Measurements from ENCODE around the gene CRYBB1.
"Not testable (repeated sequence)": the region's sequence is repeated elsewhere in the genome, so short reads cannot be mapped to it uniquely, and the experiment has no call there.

The CRYBB1 gene

DNA sequence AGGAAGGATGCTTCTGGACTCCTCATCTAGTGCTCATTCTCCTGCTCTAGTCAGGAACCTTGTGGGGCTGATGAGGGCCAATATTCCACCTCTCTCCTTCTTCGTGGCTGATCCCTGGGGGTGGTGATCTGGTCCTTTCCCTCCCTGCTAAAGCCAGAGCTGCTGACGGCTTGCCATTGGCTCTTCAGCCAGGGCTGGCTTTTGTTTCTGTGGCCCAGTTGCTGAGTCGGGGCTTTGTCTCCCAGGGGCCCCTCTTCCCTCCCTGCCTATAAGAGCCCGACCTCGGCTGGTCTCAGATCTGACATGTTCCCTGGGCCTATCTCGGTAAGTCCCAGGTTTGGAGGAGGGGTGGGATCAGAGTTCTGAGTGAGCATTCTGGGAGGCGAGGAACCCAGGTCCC lies 3.8 kb upstream of the CRYBB1 start, which contains the start of gene CRYBA4:
CRYBA4 (plus strand) TSS at position 301 of the 400 bp plus-strand sequence. CDS start 634 bp downstream, outside the sequence.
- no peak for TF ChIP-seq TAF1 (IDR thresholded peaks at IDR 0.05; ENCODE audit: low read depth, low read length)
- TF ChIP-seq POU2F2 (IDR thresholded peaks at IDR 0.05; ENCODE audit: low read depth, low read length): no peak
- TF ChIP-seq POLR2A (IDR thresholded peaks at IDR 0.05; ENCODE audit: low read depth, low read length): no peak
- TF ChIP-seq POLR2AphosphoS5 (IDR thresholded peaks at IDR 0.05; ENCODE audit: low read depth, low read length): no peak
- TF ChIP-seq SPI1 (IDR thresholded peaks at IDR 0.05; ENCODE audit: low read depth, low read length): no peak
- no peak for TF ChIP-seq PAX5 (IDR thresholded peaks at IDR 0.05; ENCODE audit: insufficient read depth, low read length, severe bottlenecking)
- FAIRE-seq (no peak), DNase-seq (ENCODE audit: insufficient read length, low spot score) (no peak)

DNA sequence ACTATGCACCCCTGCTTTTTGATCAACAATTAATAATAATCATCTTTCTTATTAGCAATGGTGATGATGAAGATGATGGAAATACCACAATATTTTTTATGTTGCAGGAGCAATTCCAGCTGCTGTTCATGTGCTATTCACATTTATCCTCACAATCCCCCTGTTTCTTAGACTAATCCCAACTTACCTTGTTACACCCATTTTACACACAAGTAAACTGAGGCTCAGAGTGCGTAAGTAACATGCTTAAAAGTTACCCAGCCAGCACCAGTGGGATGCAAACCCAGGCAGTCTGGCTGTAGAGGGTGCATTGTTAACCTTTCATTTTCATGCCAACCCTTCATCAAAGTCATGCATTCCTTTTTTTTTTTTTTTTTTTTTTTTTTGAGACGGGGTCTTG lies 2.4 kb upstream of the CRYBB1 start:
- DNase-seq (ENCODE audit: insufficient read length, low spot score) (no peak), FAIRE-seq (no peak)
- TF ChIP-seq SPI1 (IDR thresholded peaks at IDR 0.05; ENCODE audit: low read depth, low read length) (no peak), TAF1 (IDR thresholded peaks at IDR 0.05; ENCODE audit: low read depth, low read length) (no peak), PAX5 (IDR thresholded peaks at IDR 0.05; ENCODE audit: insufficient read depth, low read length, severe bottlenecking) (no peak), POU2F2 (IDR thresholded peaks at IDR 0.05; ENCODE audit: low read depth, low read length) (no peak), POLR2AphosphoS5 (IDR thresholded peaks at IDR 0.05; ENCODE audit: low read depth, low read length) (no peak), POLR2A (IDR thresholded peaks at IDR 0.05; ENCODE audit: low read depth, low read length) (no peak)

DNA sequence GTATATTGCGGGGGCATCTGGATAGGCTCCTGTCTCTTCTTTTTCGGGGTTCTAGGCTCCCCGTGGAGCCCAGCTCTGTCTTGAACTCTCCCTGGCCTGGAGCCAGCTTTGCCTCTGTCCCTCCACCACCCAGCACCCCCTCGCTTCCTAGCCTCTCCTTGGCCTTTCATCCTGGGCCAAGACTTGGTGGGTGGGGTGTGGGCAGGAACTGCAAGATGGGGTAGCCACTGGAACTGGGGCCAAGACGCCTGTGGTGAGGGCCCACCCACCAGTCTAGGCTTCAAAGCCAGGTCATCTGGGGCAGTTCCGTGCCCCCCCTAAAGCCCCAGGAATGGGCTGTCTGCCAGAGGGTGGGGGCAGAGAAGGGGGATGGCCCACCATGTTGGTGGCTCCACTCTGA lies 1.7 kb upstream of the CRYBB1 start:
- TF ChIP-seq PAX5 (IDR thresholded peaks at IDR 0.05; ENCODE audit: insufficient read depth, low read length, severe bottlenecking) (no peak), POLR2AphosphoS5 (IDR thresholded peaks at IDR 0.05; ENCODE audit: low read depth, low read length) (no peak), POLR2A (IDR thresholded peaks at IDR 0.05; ENCODE audit: low read depth, low read length) (no peak), POU2F2 (IDR thresholded peaks at IDR 0.05; ENCODE audit: low read depth, low read length) (no peak), TAF1 (IDR thresholded peaks at IDR 0.05; ENCODE audit: low read depth, low read length) (no peak), SPI1 (IDR thresholded peaks at IDR 0.05; ENCODE audit: low read depth, low read length) (no peak)

DNA sequence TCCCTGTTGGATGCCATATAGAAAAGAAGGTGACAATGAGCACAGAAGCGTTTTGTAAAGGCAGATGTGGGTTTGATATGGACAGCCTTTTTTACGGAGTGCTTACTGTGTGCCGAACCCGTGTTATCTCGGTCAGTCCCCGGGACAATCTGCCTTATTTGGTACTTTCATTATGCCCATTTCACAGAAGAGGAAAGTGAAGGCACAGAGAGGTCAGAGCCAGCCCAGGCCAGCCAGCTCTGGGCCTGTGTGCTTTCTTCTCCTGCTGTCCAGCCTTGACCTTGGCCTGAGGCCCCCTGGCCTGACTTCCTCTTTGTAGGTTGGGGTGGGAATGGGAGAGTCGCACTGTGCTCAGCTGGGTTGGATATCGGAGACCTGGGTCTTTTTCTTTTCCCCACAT lies 628 bp upstream of the CRYBB1 start:
- FAIRE-seq: peak; percentile 51
- no peak for DNase-seq (ENCODE audit: insufficient read length, low spot score)
- TF ChIP-seq POLR2AphosphoS5 (IDR thresholded peaks at IDR 0.05; ENCODE audit: low read depth, low read length) (no peak), TAF1 (IDR thresholded peaks at IDR 0.05; ENCODE audit: low read depth, low read length) (no peak), POU2F2 (IDR thresholded peaks at IDR 0.05; ENCODE audit: low read depth, low read length) (no peak), SPI1 (IDR thresholded peaks at IDR 0.05; ENCODE audit: low read depth, low read length) (no peak), POLR2A (IDR thresholded peaks at IDR 0.05; ENCODE audit: low read depth, low read length) (no peak), PAX5 (IDR thresholded peaks at IDR 0.05; ENCODE audit: insufficient read depth, low read length, severe bottlenecking) (no peak)

More for the DNA sequence above, 1.7 kb upstream of the CRYBB1 start:
- DNase-seq (ENCODE audit: insufficient read length, low spot score) (no peak), FAIRE-seq (no peak)

DNA sequence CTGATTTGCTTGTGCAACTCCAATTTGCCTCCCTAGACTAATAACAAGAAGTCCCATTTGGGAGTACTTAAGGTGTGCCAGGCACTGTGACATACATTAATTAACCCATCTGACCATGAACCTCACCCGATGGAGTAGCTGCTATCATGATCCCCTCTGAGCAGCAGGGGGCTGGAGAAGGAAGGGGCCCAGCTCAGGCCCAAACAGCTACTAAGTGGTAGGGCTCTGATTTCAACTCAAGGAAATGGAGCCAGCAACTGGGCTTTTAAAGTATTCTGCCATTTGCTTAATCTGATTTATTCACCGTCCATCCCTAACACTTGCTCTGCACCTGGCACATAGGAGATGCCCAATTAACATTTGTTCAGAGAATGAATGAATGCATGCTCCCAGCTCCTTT lies 1.2 kb downstream of the CRYBB1 start:
- TF ChIP-seq TAF1 (IDR thresholded peaks at IDR 0.05; ENCODE audit: low read depth, low read length) (no peak), SPI1 (IDR thresholded peaks at IDR 0.05; ENCODE audit: low read depth, low read length) (no peak), PAX5 (IDR thresholded peaks at IDR 0.05; ENCODE audit: insufficient read depth, low read length, severe bottlenecking) (no peak), POU2F2 (IDR thresholded peaks at IDR 0.05; ENCODE audit: low read depth, low read length) (no peak), POLR2A (IDR thresholded peaks at IDR 0.05; ENCODE audit: low read depth, low read length) (no peak), POLR2AphosphoS5 (IDR thresholded peaks at IDR 0.05; ENCODE audit: low read depth, low read length) (no peak)
- no peak for DNase-seq (ENCODE audit: insufficient read length, low spot score)
- no peak for FAIRE-seq

DNA sequence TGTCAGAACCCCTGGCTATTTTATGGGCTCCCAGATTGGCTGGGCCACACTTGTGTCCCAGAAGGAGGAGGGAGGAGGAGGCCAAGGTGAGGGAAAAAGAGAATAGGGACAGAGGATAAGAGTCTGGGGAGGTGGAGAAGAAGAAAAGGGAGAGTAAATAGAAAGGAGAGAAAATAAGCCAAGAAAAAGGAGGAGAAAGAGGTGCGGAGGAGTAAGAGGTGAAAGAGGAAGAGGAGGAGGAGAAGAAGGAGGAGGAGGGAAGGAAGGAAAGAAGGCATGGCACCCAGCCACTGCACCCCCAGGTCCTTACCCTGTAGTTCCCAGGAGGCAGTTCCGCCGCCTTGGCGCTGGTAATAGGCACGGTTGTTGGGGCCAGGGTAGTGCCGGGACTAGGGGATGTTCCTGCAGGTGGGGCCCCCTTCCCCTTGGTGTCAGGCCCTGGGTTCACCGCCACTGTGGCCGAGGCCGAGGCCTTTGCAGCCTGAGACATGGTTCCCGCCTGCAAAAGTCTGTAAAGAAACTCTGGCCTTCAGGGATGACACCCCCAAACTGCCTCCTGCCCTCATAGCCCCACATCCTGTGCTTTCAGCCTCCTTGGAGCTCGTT lies 1.9 kb downstream of the CRYBB1 start:
- FAIRE-seq: no peak
- DNase-seq (ENCODE audit: insufficient read length, low spot score): no peak

DNA sequence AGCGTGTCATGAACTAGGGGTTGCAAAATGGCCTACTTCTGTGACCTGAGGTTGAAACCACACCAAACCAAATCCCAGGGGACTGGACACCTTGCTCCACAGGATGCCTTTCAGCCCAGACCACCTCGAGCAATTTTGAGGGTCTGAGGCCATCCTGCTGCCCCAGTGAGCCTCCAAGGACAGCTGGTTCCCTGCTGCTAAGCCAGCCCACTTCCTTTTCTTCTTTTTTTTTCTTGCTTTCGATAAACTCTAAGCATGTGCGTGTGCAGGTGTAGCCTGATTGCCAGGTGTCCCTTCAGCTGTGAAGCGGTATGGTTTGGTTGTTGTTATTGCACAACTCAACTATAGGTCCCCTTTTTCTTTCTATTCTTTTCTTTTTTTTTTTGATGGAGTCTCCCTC lies 2.7 kb downstream of the CRYBB1 start:
- TF ChIP-seq SPI1 (IDR thresholded peaks at IDR 0.05; ENCODE audit: low read depth, low read length) (peak; percentile 75), POU2F2 (IDR thresholded peaks at IDR 0.05; ENCODE audit: low read depth, low read length) (no peak), TAF1 (IDR thresholded peaks at IDR 0.05; ENCODE audit: low read depth, low read length) (no peak)
- FAIRE-seq (peak; percentile 79), DNase-seq (ENCODE audit: insufficient read length, low spot score) (peak; percentile 39)

More for the DNA sequence above, 1.9 kb downstream of the CRYBB1 start:
- TF ChIP-seq POU2F2 (IDR thresholded peaks at IDR 0.05; ENCODE audit: low read depth, low read length) (no peak), SPI1 (IDR thresholded peaks at IDR 0.05; ENCODE audit: low read depth, low read length) (no peak), POLR2A (IDR thresholded peaks at IDR 0.05; ENCODE audit: low read depth, low read length) (no peak), POLR2AphosphoS5 (IDR thresholded peaks at IDR 0.05; ENCODE audit: low read depth, low read length) (no peak), TAF1 (IDR thresholded peaks at IDR 0.05; ENCODE audit: low read depth, low read length) (no peak), PAX5 (IDR thresholded peaks at IDR 0.05; ENCODE audit: insufficient read depth, low read length, severe bottlenecking) (no peak)

DNA sequence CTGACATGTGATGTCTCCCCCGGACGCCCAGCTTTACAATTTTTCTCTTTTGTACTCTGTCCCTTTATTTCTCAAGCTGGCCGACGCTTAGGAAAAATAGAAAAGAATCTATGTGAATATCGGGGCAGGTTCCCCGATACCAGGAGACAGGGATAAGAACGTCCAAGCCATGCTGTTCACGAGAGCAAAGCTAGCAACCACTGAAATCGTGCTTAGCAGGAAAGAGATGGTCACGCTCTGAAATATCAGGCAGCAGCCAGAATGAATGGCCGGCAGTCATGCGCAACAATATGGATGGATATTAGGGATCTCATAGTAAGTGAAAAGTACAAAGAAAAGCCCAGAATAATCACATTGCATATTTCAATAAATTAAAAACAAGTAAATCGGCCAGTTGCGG lies 3.5 kb downstream of the CRYBB1 start:
- DNase-seq (ENCODE audit: insufficient read length, low spot score) (no peak), FAIRE-seq (no peak)
- no peak for TF ChIP-seq SPI1 (IDR thresholded peaks at IDR 0.05; ENCODE audit: low read depth, low read length)
- no peak for TF ChIP-seq POLR2AphosphoS5 (IDR thresholded peaks at IDR 0.05; ENCODE audit: low read depth, low read length)
- TF ChIP-seq POLR2A (IDR thresholded peaks at IDR 0.05; ENCODE audit: low read depth, low read length): no peak
- no peak for TF ChIP-seq POU2F2 (IDR thresholded peaks at IDR 0.05; ENCODE audit: low read depth, low read length)
- no peak for TF ChIP-seq PAX5 (IDR thresholded peaks at IDR 0.05; ENCODE audit: insufficient read depth, low read length, severe bottlenecking)
- TF ChIP-seq TAF1 (IDR thresholded peaks at IDR 0.05; ENCODE audit: low read depth, low read length): no peak

DNA sequence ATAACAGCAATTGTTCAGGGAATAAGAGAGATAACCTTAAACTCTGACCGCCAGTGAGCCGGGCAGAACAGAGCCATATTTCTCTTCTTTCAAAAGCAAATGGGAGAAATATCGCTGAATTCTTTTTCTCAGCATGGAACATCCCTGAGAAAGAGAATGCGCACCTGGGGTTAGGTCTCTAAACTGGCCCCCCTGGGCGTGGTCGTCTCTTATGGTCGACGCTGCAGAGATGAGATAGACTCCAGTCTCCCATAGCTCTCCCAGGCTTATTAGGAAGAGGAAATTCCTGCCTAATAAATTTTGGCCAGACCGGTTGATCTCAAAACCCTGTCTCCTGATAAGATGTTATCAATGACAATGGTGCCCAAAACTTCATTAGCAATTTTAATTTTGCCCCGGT lies 4.1 kb downstream of the CRYBB1 start:
- DNase-seq (ENCODE audit: insufficient read length, low spot score); FAIRE-seq: not testable (repeated sequence)

DNA sequence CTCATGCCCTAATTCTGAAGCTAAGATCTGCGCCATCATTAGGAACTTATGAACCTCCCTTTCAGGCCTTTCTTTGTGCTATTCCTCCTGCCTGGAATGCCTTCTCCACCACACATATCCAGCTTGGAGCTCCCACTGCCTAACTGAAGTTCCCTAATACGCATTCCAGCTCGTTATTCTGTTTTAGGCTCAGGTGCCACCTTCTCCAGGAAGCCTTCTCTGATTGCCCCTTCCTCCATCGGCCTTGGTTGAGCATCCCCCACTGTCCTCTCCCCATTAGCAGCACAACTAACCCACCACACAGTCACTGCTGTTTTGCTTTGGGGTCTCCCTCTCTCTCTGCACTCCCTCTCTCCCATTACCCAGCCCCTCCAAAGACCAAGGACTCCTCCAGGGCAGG lies 5.2 kb downstream of the CRYBB1 start:
- DNase-seq (ENCODE audit: insufficient read length, low spot score) (no peak), FAIRE-seq (no peak)
- no peak for TF ChIP-seq PAX5 (IDR thresholded peaks at IDR 0.05; ENCODE audit: insufficient read depth, low read length, severe bottlenecking)
- TF ChIP-seq TAF1 (IDR thresholded peaks at IDR 0.05; ENCODE audit: low read depth, low read length): no peak

Measured in GM12891 (cell line).